Glutamatergic neuron (in vitro differentiated cells): Measurements from ENCODE around the gene FSTL4. TPM values are rescaled to one million over a fixed set of nuclear protein-coding genes. Genes with fewer than 3 reads are reported as not detected.

Source experiments
- DNase-seq: peaks from one replicate; pipeline ENCODE4 v3.0.0; 2022
- H3K27ac Mint-ChIP-seq: one replicate; pipeline ENCODE4 v1.8.0; 2020; ENCODE audit warnings: mild to moderate bottlenecking, mixed read lengths, inconsistent platforms; ENCODE audit not compliant: unreplicated experiment
- H3K27me3 Mint-ChIP-seq: one replicate; pipeline ENCODE4 v1.8.0; 2020; ENCODE audit warnings: mild to moderate bottlenecking, moderate library complexity, mixed read lengths, inconsistent platforms; ENCODE audit not compliant: unreplicated experiment
- H3K36me3 Mint-ChIP-seq: one replicate; pipeline ENCODE4 v1.8.0; 2020; ENCODE audit warnings: mild to moderate bottlenecking, mixed read lengths, inconsistent platforms; ENCODE audit not compliant: unreplicated experiment
- H3K4me1 Mint-ChIP-seq: one replicate; pipeline ENCODE4 v1.8.0; 2020; ENCODE audit warnings: mild to moderate bottlenecking, low read depth, mixed read lengths, inconsistent platforms; ENCODE audit not compliant: unreplicated experiment
- H3K4me3 Mint-ChIP-seq: one replicate; pipeline ENCODE4 v1.8.0; 2020; ENCODE audit warnings: mild to moderate bottlenecking, mixed read lengths, inconsistent platforms; ENCODE audit not compliant: unreplicated experiment
- H3K9me3 Mint-ChIP-seq: one replicate; pipeline ENCODE4 v1.8.0; 2020; ENCODE audit warnings: mild to moderate bottlenecking, moderate library complexity, mixed read lengths, inconsistent platforms; ENCODE audit not compliant: unreplicated experiment
- total RNA-seq: library from RNA; stranded (reverse); fragmentation: NEBNext Ultra II Directional; extraction: Animal tissue kit (Norgen Biotek cat#: 25700); gene quantifications from one replicate; pipeline ENCODE4 v1.2.1, GENCODE V29; 2021; ENCODE audit not compliant: unreplicated experiment
- TF ChIP-seq, protein P1 (sequence below): fragments of 200-600 bp; sonication (generic); IDR thresholded peaks from one replicate; pipeline ENCODE4 v1.5.0; 2021; ENCODE audit not compliant: partially characterized antibody, unreplicated experiment

Gene FSTL4
- total RNA-seq, 1 donor from 2014 or later, result 29.0 TPM

DNA sequence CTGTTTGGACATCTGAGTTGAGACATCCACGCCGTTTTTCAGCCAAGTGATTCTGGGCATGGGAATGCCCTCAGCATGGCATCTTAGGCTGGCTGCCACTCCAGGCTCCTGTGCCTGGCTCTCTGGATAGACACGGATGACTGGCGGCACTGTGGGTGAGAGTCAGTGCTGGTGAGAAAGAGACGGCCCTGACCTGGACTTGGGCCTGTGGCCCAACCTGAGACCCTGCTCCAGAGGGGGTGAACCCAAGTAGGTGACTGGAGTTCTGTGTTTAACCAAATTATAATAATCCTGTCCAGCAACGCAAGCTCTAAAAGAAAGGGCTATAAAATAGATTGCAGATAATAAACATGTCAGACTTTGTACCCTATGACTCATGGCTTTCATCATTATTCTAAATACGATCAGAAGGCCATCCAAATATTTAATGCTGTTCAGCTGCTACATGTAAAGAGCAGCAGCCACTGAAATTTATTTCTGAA lies 386.6 kb downstream of the FSTL4 start:
- no peaks in the 10 kb centered on the region for H3K36me3 Mint-ChIP-seq
- TF ChIP-seq, protein P1, sequence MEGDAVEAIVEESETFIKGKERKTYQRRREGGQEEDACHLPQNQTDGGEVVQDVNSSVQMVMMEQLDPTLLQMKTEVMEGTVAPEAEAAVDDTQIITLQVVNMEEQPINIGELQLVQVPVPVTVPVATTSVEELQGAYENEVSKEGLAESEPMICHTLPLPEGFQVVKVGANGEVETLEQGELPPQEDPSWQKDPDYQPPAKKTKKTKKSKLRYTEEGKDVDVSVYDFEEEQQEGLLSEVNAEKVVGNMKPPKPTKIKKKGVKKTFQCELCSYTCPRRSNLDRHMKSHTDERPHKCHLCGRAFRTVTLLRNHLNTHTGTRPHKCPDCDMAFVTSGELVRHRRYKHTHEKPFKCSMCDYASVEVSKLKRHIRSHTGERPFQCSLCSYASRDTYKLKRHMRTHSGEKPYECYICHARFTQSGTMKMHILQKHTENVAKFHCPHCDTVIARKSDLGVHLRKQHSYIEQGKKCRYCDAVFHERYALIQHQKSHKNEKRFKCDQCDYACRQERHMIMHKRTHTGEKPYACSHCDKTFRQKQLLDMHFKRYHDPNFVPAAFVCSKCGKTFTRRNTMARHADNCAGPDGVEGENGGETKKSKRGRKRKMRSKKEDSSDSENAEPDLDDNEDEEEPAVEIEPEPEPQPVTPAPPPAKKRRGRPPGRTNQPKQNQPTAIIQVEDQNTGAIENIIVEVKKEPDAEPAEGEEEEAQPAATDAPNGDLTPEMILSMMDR, result no peak
- H3K27me3 Mint-ChIP-seq, result no peaks in the 10 kb centered on the region
- H3K4me1 Mint-ChIP-seq, result peaks cover 12% of the 10 kb centered on the region
- H3K9me3 Mint-ChIP-seq, result peaks cover 1% of the 10 kb centered on the region
- H3K4me3 Mint-ChIP-seq, result no peak overlapping the region
- DNase-seq, result no peak
- no peak overlapping the region for H3K27ac Mint-ChIP-seq

DNA sequence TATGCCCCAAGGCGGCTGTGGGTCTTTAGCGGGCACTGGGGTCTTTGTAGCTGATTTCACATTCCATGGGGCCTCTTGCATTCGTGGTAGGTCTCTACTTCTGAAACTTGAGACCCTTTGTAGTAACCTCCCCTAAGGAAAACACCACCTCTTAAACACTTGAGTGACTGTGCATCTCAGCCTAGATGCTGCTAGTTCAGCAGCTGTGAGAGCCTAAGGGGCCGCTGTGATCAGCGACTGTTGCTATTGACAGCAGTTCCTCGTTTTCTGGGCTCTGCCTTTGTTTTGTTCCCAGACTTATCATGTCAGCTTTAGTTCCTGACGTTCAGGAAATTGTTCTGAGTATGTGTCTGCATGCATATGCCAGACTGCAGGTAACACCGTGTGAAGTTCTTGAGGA lies 389.4 kb downstream of the FSTL4 start:
- Mint-ChIP-seq H3K27me3 (peaks cover 5% of the 10 kb centered on the region), H3K27ac (no peak overlapping the region), H3K9me3 (no peaks in the 10 kb centered on the region), H3K4me3 (no peak overlapping the region), H3K4me1 (peaks cover 12% of the 10 kb centered on the region), H3K36me3 (peaks cover 12% of the 10 kb centered on the region)
- DNase-seq, result no peak
- TF ChIP-seq, protein P1, result no peak

DNA sequence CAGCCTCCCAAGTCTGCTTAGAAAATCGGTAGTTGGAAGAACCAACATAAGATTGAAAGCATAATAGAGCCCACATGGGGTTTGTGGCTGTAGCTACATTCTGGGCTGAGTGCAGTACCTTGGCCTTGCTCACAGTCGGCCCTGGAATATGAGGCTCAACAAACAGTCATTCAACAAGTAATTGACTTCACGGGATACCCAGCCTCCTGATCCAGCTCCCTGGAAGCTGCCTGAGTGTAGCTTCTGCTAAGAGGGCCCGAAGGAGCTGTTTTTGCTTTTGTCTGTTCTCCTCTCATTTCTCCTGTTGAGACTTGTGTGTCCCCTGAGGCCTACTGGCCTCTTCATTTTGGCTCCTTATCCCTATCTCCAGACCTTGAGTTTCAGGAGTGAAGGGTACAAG lies 389.8 kb downstream of the FSTL4 start:
- TF ChIP-seq, protein P1, result no peak
- Mint-ChIP-seq H3K36me3 (peaks cover 17% of the 10 kb centered on the region), H3K4me1 (peaks cover 12% of the 10 kb centered on the region), H3K27ac (no peak overlapping the region), H3K9me3 (no peaks in the 10 kb centered on the region), H3K27me3 (peaks cover 8% of the 10 kb centered on the region), H3K4me3 (no peak overlapping the region)
- no peak for DNase-seq

DNA sequence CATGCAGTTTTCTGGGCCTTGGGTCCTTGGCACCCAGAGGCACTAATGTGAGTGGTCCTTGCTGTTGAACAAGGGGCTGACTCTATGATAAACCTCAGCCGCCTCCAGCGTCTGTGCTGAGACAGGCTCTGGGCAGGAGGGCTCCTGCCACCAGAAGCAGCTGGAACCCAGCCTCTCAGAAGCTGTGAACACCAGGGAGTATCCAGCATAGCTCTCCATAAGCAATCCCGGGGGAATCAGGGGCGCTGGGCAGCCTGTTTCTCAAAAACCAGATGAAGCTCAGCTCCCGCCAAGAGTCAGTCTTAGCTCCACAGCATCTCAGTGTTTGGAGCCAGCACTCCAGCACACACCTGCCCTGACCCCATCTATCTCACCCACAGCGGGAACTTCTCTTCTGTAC lies 390.3 kb downstream of the FSTL4 start:
- Mint-ChIP-seq H3K9me3 (no peaks in the 10 kb centered on the region), H3K27ac (no peak overlapping the region), H3K27me3 (peaks cover 8% of the 10 kb centered on the region), H3K36me3 (peaks cover 18% of the 10 kb centered on the region), H3K4me1 (peaks cover 12% of the 10 kb centered on the region), H3K4me3 (no peak overlapping the region)
- DNase-seq, result no peak
- TF ChIP-seq, protein P1, result no peak

DNA sequence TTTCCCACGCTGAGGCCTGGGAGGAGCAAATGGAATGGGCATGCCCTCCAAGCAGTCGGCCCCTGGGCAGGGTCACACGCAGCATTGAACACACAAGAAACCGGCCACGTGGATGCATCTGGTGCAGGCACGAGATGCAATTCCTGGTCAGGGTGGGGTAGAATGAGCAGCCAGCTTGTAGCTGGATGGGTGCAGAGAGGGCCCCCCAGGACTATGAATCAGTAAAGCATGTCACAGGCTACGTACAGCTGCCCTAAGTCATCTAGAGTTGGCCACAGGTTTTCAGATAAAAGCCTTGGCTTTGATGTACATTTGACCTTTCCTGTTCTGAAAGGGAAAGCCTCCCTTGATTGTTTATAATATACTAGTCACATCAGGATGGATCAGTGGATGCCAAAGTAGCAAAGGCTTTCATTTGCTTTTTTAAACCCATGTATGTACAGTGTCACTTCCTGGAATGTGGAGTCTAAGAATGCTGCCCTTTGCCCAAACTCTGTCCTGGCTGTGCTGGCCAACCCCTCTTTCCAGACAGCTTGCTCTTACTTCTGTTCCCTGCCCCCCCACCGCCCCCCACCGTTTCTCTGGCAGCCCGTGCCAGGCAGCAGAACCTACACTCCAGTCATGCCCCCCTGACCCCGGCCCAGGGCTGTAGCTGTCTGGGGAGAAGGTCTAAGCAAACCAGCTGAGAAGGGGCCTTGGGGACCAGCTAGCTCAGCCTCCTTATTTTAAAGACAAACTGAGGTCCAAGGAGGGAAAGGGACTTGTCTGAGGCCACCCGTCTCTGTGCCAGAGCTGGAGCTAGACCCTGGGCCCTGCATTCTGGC lies 391.3 kb downstream of the FSTL4 start:
- no peak overlapping the region for H3K27ac Mint-ChIP-seq
- H3K36me3 Mint-ChIP-seq, result peaks cover 18% of the 10 kb centered on the region
- H3K4me1 Mint-ChIP-seq, result peaks cover 12% of the 10 kb centered on the region
- H3K9me3 Mint-ChIP-seq, result no peaks in the 10 kb centered on the region
- peaks cover 8% of the 10 kb centered on the region for H3K27me3 Mint-ChIP-seq
- TF ChIP-seq, protein P1, result no peak
- no peak overlapping the region for H3K4me3 Mint-ChIP-seq
- DNase-seq, result no peak
